NCI-H146 treated with DMSO at 0.1 percent for 48 hours (cell line): ENCODE data around the gene SESN2.
A peak's percentile ranks its signal among the peaks of the same experiment; 100 is the strongest.

Experiments used
- DNase-seq: peaks from one replicate; lab custom pipeline; 2025; ENCODE audit not compliant: unreplicated experiment; lab: John Stamatoyannopoulos, UW

The SESN2 gene

DNA sequence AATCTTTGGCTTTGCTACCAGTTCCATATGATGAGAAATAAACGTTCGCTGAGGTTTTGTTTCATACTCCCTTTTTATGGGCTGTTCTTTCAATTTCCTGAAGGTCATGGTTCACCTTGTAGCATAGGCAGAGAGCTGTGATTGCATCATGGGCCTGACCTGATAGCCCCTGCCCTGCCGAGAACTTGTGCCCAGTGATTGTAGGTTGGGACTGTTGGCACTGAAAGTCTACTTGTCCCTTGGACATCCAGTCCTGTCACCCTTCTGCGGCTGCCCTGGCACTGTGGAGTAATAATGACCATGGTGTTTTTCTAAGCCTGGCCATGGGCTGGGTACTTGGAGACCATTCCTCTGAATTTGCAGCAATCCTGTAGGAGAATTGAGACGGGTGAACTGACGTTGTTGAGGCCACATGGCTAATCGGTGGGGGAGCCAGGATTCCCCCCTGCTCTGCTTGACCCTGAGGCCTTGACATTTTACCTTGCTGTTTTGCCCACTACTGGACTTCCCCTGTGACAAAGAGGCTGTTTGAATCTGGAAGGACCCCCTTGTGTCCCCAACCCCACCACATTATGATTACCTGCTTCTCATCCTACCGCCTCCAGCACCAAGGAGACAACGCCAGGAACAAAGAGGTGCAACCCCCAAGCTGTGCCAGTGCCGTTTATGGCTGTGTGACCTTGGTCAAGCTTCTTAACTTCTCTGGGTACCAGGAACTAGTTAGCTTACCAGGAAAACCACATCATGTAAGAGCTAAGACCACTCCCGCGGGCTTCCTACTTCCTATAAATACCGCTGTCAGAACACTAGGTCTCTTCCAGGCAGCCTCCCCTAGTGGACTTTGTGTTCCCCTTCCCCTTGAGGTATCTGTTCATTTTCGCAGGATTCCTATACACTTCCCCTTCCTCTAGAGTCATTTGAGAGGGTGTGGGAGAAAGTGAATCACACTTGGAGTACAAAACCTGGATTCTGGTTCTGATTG, 23.4 kb downstream of the SESN2 start:
- no peak for DNase-seq

DNA sequence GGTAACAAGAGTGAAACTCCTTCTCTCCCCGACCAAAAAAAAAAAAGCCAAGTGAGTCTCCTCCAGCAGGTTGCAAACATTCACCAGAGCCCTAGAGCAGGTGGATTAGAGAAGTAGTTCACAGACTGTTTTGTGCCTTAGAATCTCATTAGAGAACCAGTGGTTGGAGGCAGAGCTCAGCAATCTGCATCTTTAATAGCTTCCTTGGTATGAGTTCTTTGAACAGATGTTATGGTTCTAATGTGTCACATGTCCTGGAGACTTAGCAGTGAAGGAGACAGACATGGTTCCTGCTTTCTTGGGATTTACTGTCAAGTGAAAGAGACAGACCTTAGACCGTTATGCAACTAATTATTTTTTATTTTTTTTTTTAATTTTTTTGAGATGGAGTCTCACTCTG, 26.8 kb downstream of the SESN2 start:
- DNase-seq: no peak

DNA sequence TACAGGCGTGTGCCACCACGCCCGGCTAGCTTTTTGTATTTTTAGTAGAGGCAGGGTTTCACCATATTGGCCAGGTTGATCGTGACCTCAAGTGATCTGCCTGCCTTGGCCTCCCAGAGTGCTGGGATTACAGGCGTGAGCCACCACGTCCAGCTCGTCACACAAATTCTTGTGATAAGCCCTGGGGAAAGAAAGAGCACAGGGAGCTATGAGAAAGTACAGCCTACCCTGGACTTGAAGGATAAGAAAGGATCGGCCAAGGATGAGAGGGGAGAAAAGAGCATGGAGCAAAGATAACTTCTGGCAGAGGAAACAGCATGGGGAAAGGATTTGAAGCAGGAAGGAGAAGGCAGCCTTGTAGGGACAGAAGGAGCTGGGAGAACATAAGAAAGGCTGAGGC, 29.2 kb downstream of the SESN2 start:
- no peak for DNase-seq

DNA sequence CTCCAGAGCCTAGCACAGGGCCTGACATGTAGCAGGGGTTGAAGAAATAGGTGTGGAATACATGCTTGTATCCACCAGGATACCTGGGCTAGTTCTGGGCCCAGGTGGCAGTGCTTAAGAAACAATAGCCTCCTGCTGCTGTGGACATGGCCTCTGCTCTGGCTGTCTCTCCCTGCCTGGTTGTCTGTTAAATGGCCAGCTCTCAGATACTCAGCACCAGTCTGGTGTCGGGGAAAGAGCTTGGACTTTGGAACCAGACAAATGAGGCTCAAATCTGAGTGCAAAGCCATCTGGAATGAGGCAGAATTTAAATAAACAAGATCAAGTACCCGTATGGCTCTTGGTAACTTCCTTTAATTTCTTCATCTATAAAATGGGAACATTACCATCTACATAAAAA, 31.5 kb downstream of the SESN2 start:
- peak; percentile 8 for DNase-seq

DNA sequence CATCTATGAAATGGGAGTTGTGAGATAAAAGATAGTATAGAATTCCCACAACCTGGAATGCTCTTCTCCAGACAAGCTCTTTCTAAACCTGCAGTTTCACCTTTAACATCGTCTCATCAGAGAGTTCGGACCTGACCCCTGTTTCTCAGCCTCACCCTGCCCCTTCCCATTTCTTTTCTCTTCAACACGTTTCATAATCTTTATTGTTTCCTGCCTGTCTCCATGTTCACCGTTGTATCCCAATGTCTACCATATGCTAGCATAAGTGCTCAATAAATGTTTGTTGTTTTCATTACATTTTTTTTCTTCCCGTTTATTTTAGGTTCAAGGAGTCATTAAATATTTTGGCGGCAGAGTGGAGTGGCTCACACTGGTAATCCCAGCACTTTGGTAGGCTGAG, 32.4 kb downstream of the SESN2 start:
- DNase-seq: no peak

DNA sequence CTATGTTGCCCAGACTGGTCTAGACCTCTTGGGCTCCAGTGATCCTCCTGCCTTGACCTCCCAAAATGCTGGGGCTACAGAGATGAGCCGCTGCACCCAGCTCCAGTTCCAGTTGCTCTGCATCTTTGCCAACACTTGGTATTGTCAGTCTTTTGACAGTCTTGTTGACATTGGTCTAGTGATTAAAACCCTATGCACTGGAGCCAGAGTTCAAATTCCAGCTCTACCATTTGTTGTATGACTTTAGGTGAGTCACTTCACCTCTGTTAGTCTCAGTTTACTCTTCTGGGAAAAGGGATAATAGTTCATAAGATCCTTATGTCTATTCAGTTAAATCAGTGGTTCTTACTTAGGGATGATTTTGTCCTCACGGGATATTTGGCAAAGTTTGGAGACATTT, 36.6 kb downstream of the SESN2 start:
- DNase-seq: no peak

DNA sequence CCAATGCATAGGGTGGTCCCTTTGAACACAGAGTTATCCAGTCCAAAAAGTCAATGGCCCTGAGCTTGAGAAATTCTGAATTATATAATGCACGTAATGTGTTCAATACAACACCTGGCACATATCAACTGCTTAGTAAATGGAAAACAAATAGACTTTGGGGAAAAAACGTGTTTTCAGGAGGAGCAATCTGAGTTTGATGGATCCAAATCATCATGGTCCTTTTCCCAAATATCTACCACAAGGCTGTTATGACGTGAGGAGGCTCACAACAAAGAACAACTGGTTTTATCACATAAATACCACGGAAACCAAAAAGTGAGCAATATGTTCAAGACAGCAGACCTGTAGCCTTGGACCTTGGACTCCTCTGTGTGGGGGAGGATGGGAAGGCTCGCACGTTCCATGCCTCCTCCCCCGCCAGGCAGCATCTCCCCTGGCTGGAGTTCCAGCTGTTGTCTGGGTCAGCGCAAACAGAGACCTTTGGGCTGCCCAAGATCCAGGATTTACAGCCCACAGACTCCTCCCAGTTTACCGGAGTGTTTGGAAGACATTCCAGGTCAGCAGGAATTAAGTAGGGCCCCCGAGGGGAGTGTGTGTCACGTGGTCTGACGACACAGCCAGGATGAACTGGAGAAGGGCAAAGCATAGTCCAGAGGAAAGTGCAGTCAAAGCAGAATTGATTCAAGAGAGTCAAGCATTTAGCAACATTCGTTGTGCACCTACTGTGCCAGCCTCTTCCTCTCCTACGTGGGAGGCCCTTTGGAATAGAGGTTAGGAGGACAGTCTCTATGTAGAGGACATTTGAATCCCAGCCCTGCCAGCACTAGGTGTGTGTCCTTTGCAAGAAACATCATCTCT, 37.3 kb downstream of the SESN2 start:
- DNase-seq: peak; percentile 19

DNA sequence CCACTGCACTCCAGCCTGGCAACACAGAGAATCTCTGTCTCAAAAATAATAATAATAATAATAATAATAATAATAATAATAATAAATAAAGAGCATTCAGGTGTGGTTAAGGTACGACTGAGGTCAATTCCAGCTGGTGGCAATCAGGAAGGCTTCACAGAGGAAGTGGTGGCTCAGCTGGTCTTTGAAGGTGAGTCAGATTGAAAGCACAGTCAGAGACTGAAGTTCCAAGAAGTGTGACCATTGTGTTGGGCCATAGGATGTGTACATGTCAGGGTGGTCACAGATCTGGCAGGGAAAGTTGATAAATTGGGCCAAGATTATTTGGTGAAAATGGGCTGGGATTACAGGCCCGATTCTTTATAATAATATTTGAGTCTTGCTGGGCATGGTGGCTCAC, 38.5 kb downstream of the SESN2 start:
- no peak for DNase-seq

DNA sequence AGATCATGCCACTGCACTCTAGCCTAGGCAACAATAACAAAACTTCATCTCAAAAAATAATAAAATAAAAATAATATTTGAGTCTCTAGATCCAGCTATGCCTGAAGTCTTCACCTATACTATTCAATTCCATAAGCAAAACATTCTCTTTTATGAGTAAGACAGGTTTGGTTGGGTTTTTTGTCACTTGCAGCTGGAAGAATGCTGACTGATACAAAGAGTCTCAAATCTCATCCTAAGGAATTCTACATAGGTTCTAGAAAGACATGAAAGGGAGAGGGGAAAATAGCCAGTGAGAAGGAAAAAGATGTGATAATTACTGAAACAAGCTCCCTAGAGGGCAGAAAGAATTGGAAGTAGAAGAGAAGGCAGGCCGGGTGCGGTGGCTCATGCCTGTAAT, 39.1 kb downstream of the SESN2 start:
- no peak for DNase-seq

DNA sequence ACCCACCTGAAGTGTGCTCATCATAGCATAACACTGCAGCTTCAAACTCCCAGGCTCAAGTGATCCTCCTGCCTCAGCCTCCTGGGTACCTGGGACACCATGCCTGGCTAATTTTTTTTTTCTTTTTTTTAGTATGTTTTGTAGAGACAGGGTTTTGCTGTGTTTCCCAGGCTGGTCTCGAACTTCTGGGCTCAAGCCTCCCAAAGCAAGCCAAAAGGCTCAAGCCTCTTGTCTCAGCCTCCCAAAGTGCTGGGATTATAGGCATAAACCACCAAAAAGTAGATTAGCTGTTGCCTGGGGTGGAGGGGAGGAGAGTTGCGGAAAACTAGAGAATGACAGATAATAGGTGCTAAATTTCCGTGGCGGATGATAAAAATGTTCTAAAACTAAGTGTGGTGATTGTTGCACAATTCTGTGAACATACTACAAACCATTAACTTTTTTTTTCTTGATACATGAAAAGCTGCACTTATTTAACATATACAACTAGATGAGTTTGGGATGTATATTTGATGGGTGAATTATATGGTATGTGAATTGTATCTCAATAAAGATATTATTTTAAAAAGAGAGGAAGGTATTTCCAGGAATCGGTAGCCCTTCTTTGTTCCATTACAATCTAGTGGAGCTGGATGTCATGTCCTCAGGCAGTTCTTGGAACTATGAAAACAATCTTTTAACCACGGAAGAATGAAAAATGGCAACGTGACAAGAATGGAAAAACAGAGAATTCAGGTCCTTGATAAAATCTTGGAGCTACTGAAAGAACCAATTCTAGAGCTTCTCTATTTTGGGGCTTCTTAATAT, 42.3 kb downstream of the SESN2 start:
- DNase-seq: no peak

DNA sequence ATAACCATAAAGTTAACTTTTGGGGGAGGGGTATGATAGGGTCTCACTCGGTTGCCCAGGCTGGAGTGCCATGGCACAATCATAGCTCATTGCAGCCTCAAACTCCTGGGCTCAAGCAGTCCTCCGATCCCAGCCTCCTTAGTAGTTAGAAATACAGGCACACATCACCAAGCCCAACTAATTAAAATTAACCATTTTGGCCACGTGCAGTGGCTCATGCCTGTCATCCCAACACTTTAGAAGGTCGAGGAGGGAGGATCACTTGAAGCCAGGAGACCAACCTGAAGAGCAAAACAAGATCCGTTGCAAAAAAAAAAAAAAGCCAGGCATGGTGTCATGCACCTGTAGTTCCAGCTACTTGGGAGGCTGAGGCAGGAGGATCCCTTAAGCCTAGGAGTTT, 42.9 kb downstream of the SESN2 start:
- no peak for DNase-seq

DNA sequence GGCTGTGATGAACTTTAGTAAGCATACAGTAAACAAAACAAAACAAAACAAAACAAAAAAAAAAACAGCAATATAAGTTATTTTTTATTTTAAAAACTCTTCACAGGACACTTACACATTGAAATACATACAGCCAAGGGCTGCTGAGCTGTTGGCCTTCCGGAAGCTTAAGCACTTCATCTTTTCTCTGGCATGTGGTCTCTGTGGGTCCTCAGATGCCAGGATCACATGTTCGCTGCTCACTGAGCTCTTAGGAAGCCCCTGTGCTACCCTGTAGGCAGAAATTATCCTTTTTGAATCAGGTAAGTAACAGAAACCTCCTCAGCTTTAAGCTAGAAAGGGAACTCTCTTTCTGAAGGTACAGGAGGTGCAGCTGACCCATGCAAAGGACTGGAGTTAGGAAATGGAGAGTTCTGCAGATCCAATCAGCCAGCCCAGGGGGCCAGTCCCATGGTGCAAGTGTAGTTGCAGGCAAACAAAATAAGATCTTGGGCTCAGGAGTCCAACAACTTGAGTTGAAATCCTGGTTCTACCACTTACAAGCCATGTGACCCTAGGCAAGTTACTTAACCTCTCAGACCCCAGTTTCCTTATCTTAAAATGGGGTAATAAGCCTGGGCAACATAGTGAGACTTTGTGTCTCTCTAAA, 47.1 kb downstream of the SESN2 start:
- DNase-seq: no peak

DNA sequence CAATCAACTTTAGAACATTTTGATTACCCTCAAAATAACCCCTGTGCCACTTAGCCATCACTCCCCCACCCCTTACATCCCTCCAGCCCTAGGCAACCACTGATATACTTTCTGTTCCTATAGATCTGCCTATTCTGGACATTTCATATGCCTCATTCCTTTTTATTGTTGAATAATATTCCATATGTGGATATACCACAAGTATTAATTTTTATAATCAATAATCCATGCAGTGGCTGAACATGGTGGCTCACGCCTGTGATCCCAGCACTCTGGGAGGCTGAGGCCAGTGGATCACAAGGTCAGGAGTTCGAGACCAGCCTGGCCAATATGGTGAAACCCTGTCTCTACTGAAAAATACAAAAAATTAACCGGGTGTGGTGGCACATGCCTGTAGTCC, 49.4 kb downstream of the SESN2 start:
- no peak for DNase-seq

DNA sequence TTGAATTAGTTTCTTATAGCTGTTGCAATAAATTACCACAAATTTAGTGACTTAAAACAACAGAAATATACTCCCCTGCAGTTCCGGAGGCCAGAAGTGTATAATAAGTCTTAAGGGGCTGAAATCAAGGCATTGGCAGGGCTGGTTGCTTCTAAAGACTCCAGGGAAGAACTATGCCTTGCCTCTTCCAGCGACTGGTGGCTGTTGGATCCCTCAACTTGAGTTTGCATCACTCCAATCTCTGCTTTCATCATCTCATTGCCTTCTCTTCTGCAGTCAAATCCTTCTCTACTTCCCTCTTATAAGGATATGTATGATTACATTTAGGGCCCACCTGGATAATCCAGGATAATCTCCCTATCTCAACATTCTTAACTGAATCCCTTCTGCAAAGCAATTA, 50.4 kb downstream of the SESN2 start:
- no peak for DNase-seq

DNA sequence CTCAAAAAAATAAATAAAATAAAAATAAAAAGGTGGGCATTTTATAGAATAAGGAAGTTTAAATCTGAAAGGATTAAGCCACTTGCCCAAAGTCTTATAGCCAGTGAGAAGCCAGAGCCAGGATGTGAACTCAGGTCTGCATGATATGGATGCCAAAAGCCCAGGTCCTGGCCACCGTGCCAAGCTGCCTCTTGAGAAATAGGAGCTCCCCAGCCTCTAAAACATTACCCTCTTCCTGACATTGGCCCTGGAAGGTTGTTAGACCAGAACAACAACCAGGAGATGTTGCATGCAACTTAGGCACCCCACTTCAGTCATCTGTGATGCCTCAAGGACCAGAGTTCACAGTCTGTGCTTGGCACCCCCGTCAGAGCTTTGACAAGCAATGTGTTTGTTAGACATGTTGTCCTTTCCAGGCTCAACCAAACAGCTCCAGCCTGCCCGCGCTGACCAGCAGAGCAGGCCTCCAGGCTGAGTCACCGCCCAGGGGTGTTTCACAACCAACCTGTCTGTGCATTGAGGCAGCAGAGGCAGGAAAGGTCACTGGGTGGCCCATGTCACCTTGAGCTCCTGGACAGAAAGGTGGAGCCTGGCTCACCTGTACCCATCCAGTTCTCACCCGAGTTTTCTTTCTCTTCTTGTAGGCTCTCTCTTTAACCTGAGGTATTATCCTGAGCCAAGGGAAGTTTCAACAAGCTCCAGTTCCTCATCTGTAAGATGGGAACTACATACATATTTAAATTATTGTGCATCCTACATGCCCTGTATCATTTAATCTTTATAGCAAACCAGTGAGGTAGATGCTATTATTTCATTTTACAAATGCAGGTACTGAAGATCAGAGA, 54.6 kb downstream of the SESN2 start:
- DNase-seq: no peak

DNA sequence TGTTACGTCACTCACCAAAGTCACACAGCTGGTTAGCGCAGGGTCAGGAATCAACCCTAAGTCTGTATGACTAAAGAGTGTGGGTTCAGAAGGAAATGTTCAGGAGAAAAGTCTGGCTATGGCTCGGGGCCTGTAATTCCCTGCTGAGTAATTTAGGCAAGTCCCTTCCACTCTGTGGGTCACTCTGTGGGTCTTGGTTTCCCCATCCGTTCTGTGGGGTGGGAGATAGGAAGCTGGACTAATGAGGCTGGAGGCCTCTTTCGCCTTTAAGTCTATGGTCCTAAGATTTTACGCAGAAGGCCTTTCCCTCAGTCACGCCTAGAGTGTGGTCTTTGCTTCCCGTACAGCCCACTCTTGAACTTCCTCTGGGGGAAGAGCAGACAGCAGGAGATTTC, 55.2 kb downstream of the SESN2 start:
- no peak for DNase-seq

DNA sequence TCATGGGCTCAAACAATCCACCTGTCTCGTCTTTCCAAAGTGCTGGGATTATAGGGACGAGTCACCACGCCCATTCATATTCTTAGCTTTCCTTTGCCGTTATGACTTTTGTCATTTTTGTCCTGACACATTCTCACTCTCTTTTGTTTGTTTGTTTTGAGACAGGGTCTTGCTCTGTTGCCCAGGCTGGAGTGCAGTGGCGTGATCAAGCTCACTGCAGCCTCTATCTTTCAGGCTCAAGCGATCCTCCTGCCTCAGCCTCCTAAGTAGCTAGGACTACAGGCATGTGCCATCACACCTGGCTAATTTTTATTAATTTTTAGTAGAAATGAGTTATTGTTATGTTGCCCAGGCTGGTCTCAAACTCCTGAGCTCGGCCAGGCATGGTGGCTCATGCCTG, 57.7 kb downstream of the SESN2 start:
- DNase-seq: no peak

DNA sequence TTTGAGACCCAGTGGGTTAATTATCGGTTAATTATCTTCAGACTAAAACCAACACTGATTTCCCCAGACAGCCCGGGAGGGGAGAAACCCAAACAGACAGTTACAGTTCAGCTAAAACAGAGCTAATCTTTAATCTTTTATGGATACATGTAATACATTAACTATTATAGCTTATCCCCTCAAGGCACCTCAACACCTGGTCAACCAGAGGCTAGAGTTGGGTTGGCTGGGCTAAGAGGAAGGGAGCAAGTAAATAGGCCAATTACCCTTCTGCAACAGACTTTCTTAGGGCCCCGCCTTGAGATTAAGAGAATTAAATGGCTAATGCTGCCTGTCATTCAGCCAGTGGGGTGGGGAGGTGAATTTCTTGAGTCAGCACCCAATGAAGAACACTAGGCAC, 62.9 kb downstream of the SESN2 start:
- peak; percentile 24 for DNase-seq

DNA sequence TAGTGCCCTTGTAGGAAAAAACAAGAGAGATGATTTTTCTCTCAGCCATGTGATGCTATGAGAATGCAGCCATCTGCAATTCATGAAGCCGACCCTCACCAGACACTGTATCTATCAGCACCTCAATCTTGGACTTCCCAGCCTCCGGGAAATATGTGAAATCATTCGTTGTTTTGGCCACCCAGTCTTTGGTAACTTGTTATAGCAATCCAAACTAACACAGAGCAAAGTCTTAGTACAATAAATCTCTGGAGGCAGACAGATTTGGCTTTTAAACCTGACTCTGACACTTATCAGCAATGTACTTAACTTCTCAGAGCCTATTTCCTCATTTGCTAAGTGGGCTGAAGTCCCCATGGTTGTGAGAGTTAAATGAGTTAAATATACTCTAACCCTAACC, 64.4 kb downstream of the SESN2 start:
- no peak for DNase-seq

DNA sequence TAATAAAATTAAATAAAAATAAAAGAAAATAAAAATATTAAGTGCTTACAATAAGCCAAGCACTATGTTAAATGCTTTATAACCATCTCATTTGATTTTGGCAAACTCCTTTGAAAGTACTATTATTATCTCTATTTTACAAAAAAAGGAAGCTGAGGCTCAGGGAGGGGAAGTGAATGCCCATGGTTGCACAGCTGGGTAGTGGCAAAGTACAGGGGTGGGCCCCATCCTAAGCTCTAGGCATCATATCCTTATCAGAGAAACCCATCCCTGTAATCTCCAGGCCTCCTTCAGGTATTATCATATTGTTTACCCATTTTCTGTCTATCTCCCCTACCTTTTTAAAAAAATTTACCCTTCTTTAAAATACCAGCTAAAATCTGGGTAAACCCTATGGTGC, 67.2 kb downstream of the SESN2 start:
- DNase-seq: no peak
